AG04450 (cell line): Measurements from ENCODE around the gene ZSWIM8. TPM values are rescaled to one million over a fixed set of nuclear protein-coding genes. Genes with fewer than 3 reads are reported as not detected.
"Not testable (repeated sequence)": the region's sequence is repeated elsewhere in the genome, so short reads cannot be mapped to it uniquely, and the experiment has no call there.

Source experiments
- CTCF ChIA-PET: fragments of 300-600, 350-600 bp; formaldehyde crosslinking; extraction: SDS; loops from one replicate; lab custom pipeline; 2022; ENCODE audit warnings: antibody characterized with exemption, inconsistent platforms; lab: Charles Lee
- POLR2A ChIA-PET: fragments of 350-600 bp; formaldehyde crosslinking; extraction: SDS; loops from one replicate; lab custom pipeline; 2021; ENCODE audit warnings: antibody characterized with exemption, inconsistent platforms; lab: Yijun Ruan, JAX
- DNase-seq: peaks from one replicate; pipeline ENCODE4 v3.0.0-alpha.2; 2011; ENCODE audit warnings: low read depth, low spot score
- H3K27ac ChIP-seq: one replicate; pipeline ENCODE4 v1.5.1; 2012; ENCODE audit warnings: low read depth, low read length, control low read depth
- H3K27me3 ChIP-seq: one replicate; pipeline ENCODE4 v1.6.0; 2012; ENCODE audit warnings: low read length; ENCODE audit not compliant: control insufficient read depth, insufficient read depth
- H3K4me3 ChIP-seq: 2 replicates; pipeline ENCODE4 v1.5.1; 2011; ENCODE audit warnings: mild to moderate bottlenecking, low read depth, low read length, control low read depth
- H3K9me3 ChIP-seq: 2 replicates; pipeline ENCODE4 v1.5.1; 2012; ENCODE audit warnings: low read length; ENCODE audit not compliant: control insufficient read depth, insufficient read depth
- CTCF ChIP-seq: IDR thresholded peaks from 2 replicates; pipeline ENCODE4 v1.5.1; 2011; ENCODE audit warnings: low read depth, low read length, control low read depth, inconsistent platforms
- polyA plus RNA-seq: library from polyadenylated mRNA; depleted of rRNA; stranded (reverse); fragments of >200 nt; gene quantifications from 2 replicates; pipeline ENCODE4 v1.2.3, GENCODE V29; 2011

Gene ZSWIM8
- polyA plus RNA-seq, 1 experiment = 44.2 TPM

GRCh38 chr10:73823391-73823790 lies 38.0 kb downstream of the ZSWIM8 start:
- Histone ChIP-seq H3K9me3 (no peaks in the 10 kb centered on the region), H3K27me3 (no peaks in the 10 kb centered on the region), H3K4me3 (no peak overlapping the region), H3K27ac (no peak overlapping the region)
- TF ChIP-seq CTCF = no peak
- CTCF ChIA-PET = no interaction called here
- no peak for DNase-seq
- POLR2A ChIA-PET = no interaction called here

DNA sequence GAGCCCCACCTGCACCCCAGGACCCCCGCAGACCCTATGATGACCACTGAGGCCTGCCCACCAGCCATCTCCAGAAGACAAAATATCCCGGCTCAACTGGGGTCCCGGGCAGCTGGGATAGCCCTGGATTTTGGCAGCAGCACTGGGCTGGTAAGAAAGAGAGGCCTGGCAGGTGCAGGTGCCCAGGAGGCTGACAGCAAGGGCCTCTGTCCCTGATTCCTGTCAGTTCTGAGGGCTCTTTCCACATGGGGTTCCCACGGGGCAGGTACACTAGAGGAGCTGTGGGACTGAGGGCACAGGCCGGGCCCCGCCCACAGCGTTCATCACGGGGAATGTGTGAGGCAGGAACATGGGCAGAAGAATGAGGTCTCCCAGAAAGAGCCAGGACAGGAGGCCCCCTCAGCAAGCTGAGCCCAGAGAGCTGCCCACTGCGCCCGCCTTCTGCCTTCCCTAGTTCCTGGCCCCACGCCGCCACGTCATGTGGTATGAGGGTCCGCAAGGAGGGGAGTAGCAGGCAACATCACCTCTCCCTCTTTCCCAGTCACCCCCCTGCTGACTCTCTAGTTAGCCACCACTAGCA lies 38.8 kb downstream of the ZSWIM8 start:
- POLR2A ChIA-PET = interaction anchor here (0.5 kb wide), 1 partner anchor 211 kb away, joined by 9 read pairs; no protein-coding TSS in a partner anchor
- H3K27me3 ChIP-seq = no peaks in the 10 kb centered on the region
- TF ChIP-seq CTCF = no peak
- H3K4me3 ChIP-seq = no peak overlapping the region
- DNase-seq = no peak
- H3K27ac ChIP-seq = no peak overlapping the region
- H3K9me3 ChIP-seq = no peaks in the 10 kb centered on the region
- CTCF ChIA-PET = no interaction called here

- no peak for TF ChIP-seq CTCF
- POLR2A ChIA-PET = no interaction called here
- H3K27me3 ChIP-seq = no peaks in the 10 kb centered on the region
- H3K4me3 ChIP-seq = no peak overlapping the region
- no peak for DNase-seq
- no peak overlapping the region for H3K27ac ChIP-seq
- CTCF ChIA-PET = no interaction called here
- no peaks in the 10 kb centered on the region for H3K9me3 ChIP-seq
These were observed 42.1 kb downstream of the ZSWIM8 start for GRCh38 chr10:73827346-73828089.

GRCh38 chr10:73828161-73828560 lies 42.8 kb downstream of the ZSWIM8 start:
- CTCF ChIA-PET = no interaction called here
- Histone ChIP-seq H3K9me3 (no peaks in the 10 kb centered on the region), H3K4me3 (no peak overlapping the region), H3K27me3 (no peaks in the 10 kb centered on the region), H3K27ac (no peak overlapping the region)
- POLR2A ChIA-PET = no interaction called here
- no peak for TF ChIP-seq CTCF
- DNase-seq = no peak

GRCh38 chr10:73829090-73829489 lies 43.7 kb downstream of the ZSWIM8 start:
- H3K27me3 ChIP-seq, CTCF ChIA-PET, H3K27ac ChIP-seq, POLR2A ChIA-PET, H3K4me3 ChIP-seq, DNase-seq, H3K9me3 ChIP-seq: not testable (repeated sequence)
